Kidney epithelial cell (primary cell): ENCODE results near the gene HIRA. TPM values are rescaled to one million over a fixed set of nuclear protein-coding genes. Genes with fewer than 3 reads are reported as not detected.
"Not testable (repeated sequence)": the region's sequence is repeated elsewhere in the genome, so short reads cannot be mapped to it uniquely, and the experiment has no call there.

Source experiments
- DNase-seq: peaks from one replicate; pipeline ENCODE4 v3.0.0-alpha.2; 2010; ENCODE audit warnings: low read depth
- H3K27me3 ChIP-seq: 2 replicates; pipeline ENCODE4 v1.6.0; 2011; ENCODE audit warnings: low read length; ENCODE audit not compliant: control insufficient read depth, insufficient read depth
- H3K36me3 ChIP-seq: 2 replicates; pipeline ENCODE4 v1.5.1; 2011; ENCODE audit warnings: low read length; ENCODE audit not compliant: control insufficient read depth, insufficient read depth
- H3K4me3 ChIP-seq: 2 replicates; pipeline ENCODE4 v1.5.1; 2011; ENCODE audit warnings: low read depth, mild to moderate bottlenecking, control low read depth, low read length
- CTCF ChIP-seq: IDR thresholded peaks from 2 replicates; pipeline ENCODE4 v1.5.1; 2011; ENCODE audit warnings: mild to moderate bottlenecking, moderate library complexity, low read length, control low read depth, inconsistent platforms; ENCODE audit not compliant: insufficient read depth, poor library complexity, severe bottlenecking
- total RNA-seq: library from RNA; depleted of rRNA; stranded (reverse); fragments of >200 nt; gene quantifications from 2 replicates; pipeline ENCODE4 v1.2.3, GENCODE V29; 2015

The HIRA gene
- total RNA-seq, 1 donor from 2014 or later, result 31.8 TPM

- Histone ChIP-seq H3K4me3 (no peak overlapping the region), H3K36me3 (no peaks in the 10 kb centered on the region), H3K27me3 (no peaks in the 10 kb centered on the region)
- DNase-seq, result no peak
- no peak for TF ChIP-seq CTCF
Measured at GRCh38 chr22:19325296-19325948, 106.1 kb downstream of the HIRA start.

GRCh38 chr22:19323420-19323819, 108.1 kb downstream of the HIRA start:
- DNase-seq, H3K36me3 ChIP-seq, H3K27me3 ChIP-seq, H3K4me3 ChIP-seq: not testable (repeated sequence)

- no peak for TF ChIP-seq CTCF
- DNase-seq, result no peak
- Histone ChIP-seq H3K4me3 (no peak overlapping the region), H3K27me3 (no peaks in the 10 kb centered on the region), H3K36me3 (no peaks in the 10 kb centered on the region)
Measured at GRCh38 chr22:19321757-19322156, 109.8 kb downstream of the HIRA start.

- H3K4me3 ChIP-seq, DNase-seq, H3K36me3 ChIP-seq, H3K27me3 ChIP-seq: not testable (repeated sequence)
Measured at GRCh38 chr22:19320136-19320535, 111.4 kb downstream of the HIRA start.

GRCh38 chr22:19319281-19319680, 112.3 kb downstream of the HIRA start:
- no peaks in the 10 kb centered on the region for H3K36me3 ChIP-seq
- no peak for DNase-seq
- H3K27me3 ChIP-seq, result no peaks in the 10 kb centered on the region
- TF ChIP-seq CTCF, result no peak
- no peak overlapping the region for H3K4me3 ChIP-seq

- Histone ChIP-seq H3K4me3 (no peak overlapping the region), H3K27me3 (no peaks in the 10 kb centered on the region), H3K36me3 (no peaks in the 10 kb centered on the region)
- no peak for DNase-seq
- no peak for TF ChIP-seq CTCF
Measured at GRCh38 chr22:19317865-19318264, 113.7 kb downstream of the HIRA start.

- DNase-seq, result no peak
- no peak for TF ChIP-seq CTCF
- Histone ChIP-seq H3K4me3 (no peak overlapping the region), H3K36me3 (no peaks in the 10 kb centered on the region), H3K27me3 (no peaks in the 10 kb centered on the region)
Measured at GRCh38 chr22:19307872-19308271, 123.7 kb downstream of the HIRA start.

GRCh38 chr22:19306535-19306934, 125.0 kb downstream of the HIRA start:
- not testable (repeated sequence) for H3K27me3 ChIP-seq, H3K36me3 ChIP-seq, DNase-seq, H3K4me3 ChIP-seq
